Cardiac muscle cell (in vitro differentiated cells and primary cell): ENCODE measurements around the gene MMUT. TPM values are rescaled to one million over a fixed set of nuclear protein-coding genes. Genes with fewer than 3 reads are reported as not detected.
"Not testable (repeated sequence)": the region's sequence is repeated elsewhere in the genome, so short reads cannot be mapped to it uniquely, and the experiment has no call there.

Source experiments
- DNase-seq, 2 donors: peaks; one replicate each; pipeline versions ENCODE4 v3.0.0 to v3.0.0-alpha.2; 2010 to 2017; ENCODE audit warnings: low read depth in 1 of 2, low spot score in 1 of 2
- H3K27ac ChIP-seq: fragments of 200-600 bp; sonication (generic); 2 replicates; pipeline ENCODE4 v1.5.1; 2016
- H3K27me3 ChIP-seq: fragments of 200-600 bp; sonication (generic); 2 replicates; pipeline ENCODE4 v1.6.0; 2016; ENCODE audit warnings: control low read depth
- H3K36me3 ChIP-seq: fragments of 200-600 bp; sonication (generic); 2 replicates; pipeline ENCODE4 v1.5.1; 2016; ENCODE audit warnings: control low read depth
- H3K4me1 ChIP-seq: fragments of 200-600 bp; sonication (generic); 2 replicates; pipeline ENCODE4 v1.8.1; 2017; ENCODE audit warnings: low read depth, mild to moderate bottlenecking, mixed run types
- H3K4me3 ChIP-seq: fragments of 200-600 bp; sonication (generic); 2 replicates; pipeline ENCODE4 v1.5.1; 2016; ENCODE audit warnings: mild to moderate bottlenecking
- H3K9me3 ChIP-seq: fragments of 200-600 bp; sonication (generic); 2 replicates; pipeline ENCODE4 v1.5.1; 2017; ENCODE audit warnings: low read depth, mild to moderate bottlenecking, control low read depth
- CTCF ChIP-seq: IDR thresholded peaks from 2 replicates; pipeline ENCODE4 v1.5.1; 2012; ENCODE audit warnings: low read depth, mild to moderate bottlenecking, low read length
- polyA plus RNA-seq: library from polyadenylated mRNA; unstranded; fragments of >200 nt; fragmentation: Nextera tagmentation; extraction: Ambion mirVana; gene quantifications from 2 replicates; pipeline ENCODE4 v1.2.1, GENCODE V29; 2016
- total RNA-seq: library from RNA; depleted of rRNA; stranded (reverse); fragments of >200 nt; gene quantifications from 2 replicates; pipeline ENCODE4 v1.2.3, GENCODE V29; 2016

The MMUT gene
- total and polyA plus RNA-seq, 2 experiments from 2014 or later, result 12.5 to 31.7 TPM

- Histone ChIP-seq H3K27me3 (no peaks in the 10 kb centered on the region), H3K4me3 (no peak overlapping the region), H3K27ac (no peak overlapping the region), H3K4me1 (no peaks in the 10 kb centered on the region), H3K36me3 (no peaks in the 10 kb centered on the region), H3K9me3 (no peaks in the 10 kb centered on the region)
- no peak for DNase-seq
- no peak for TF ChIP-seq CTCF
Measured at GRCh38 chr6:49401063-49401462, 62.0 kb downstream of the MMUT start.

GRCh38 chr6:49386667-49387508 is 76.2 kb downstream of the MMUT start:
- H3K4me3 ChIP-seq, H3K4me1 ChIP-seq, H3K27ac ChIP-seq, H3K27me3 ChIP-seq, H3K36me3 ChIP-seq, DNase-seq, H3K9me3 ChIP-seq: not testable (repeated sequence)

- H3K4me1 ChIP-seq, result no peaks in the 10 kb centered on the region
- H3K36me3 ChIP-seq, result no peaks in the 10 kb centered on the region
- DNase-seq, result peak in 1 of 2 donors; percentile 31
- no peak overlapping the region for H3K4me3 ChIP-seq
- no peak overlapping the region for H3K27ac ChIP-seq
- no peak for TF ChIP-seq CTCF
- no peaks in the 10 kb centered on the region for H3K27me3 ChIP-seq
- no peaks in the 10 kb centered on the region for H3K9me3 ChIP-seq
Measured at GRCh38 chr6:49384904-49385303, 78.1 kb downstream of the MMUT start.

Other genes with a start within 250 kb of the MMUT start
- gene CENPQ, start 117 bp upstream of the MMUT start, total RNA-seq, result 1.6 and 4.0 TPM in 2 replicates
- 4.8 and 4.9 TPM in 2 replicates for gene CENPQ, start 117 bp upstream of the MMUT start, polyA plus RNA-seq
- not detected in 2 replicates for gene GLYATL3, start 36.7 kb upstream of the MMUT start, total RNA-seq
- not detected in 2 replicates for gene GLYATL3, start 36.7 kb upstream of the MMUT start, polyA plus RNA-seq
- gene C6orf141, start 87.4 kb upstream of the MMUT start, total RNA-seq, result 0.54 TPM in 1 of 2 replicates, not detected in the other
- gene C6orf141, start 87.4 kb upstream of the MMUT start, polyA plus RNA-seq, result 0.67 and 0.98 TPM in 2 replicates
- gene RHAG, start 173.6 kb upstream of the MMUT start, total RNA-seq, result not detected in 2 replicates
- gene RHAG, start 173.6 kb upstream of the MMUT start, polyA plus RNA-seq, result not detected in 2 replicates